GM12878 (cell line): ENCODE measurements around the gene IL32. TPM values are rescaled to one million over a fixed set of nuclear protein-coding genes. Genes with fewer than 3 reads are reported as not detected.

Experiments used
- ASH2L ChIP-seq: fragments of 300-600, 200-600 bp; sonication (generic); IDR thresholded peaks from 2 replicates; pipeline ENCODE4 v1.6.1; 2017; ENCODE audit warnings: low read depth, mild to moderate bottlenecking, borderline replicate concordance
- CREM ChIP-seq: IDR thresholded peaks from 2 replicates; pipeline ENCODE4 v1.6.1; 2014; ENCODE audit warnings: antibody characterized with exemption, low read depth
- CTCF ChIP-seq, 3 experiments: IDR thresholded peaks in 2 of 3; conservative IDR thresholded peaks in 1 of 3; 2 replicates each; pipeline ENCODE4 v1.5.1; 2011; ENCODE audit warnings: low read depth in 3 of 3, low read length in 3 of 3, mild to moderate bottlenecking in 3 of 3, control low read depth in 2 of 3, moderate library complexity in 2 of 3, inconsistent platforms in 1 of 3, mixed read lengths in 1 of 3; ENCODE audit not compliant: control insufficient read depth in 2 of 3, insufficient read depth in 1 of 3; ENCODE audit errors: extremely low read depth in 1 of 3
- ELK1 ChIP-seq: IDR thresholded peaks from 2 replicates; pipeline ENCODE4 v1.6.1; 2012; ENCODE audit warnings: low read depth, low read length, improper control_type of control experiment
- FOS ChIP-seq: IDR thresholded peaks from 3 replicates; pipeline ENCODE4 v1.6.1; 2011; ENCODE audit warnings: borderline replicate concordance; ENCODE audit not compliant: insufficient read length; ENCODE audit errors: extremely low read depth
- IKZF2 ChIP-seq, 2 experiments: fragments of 450-650 bp; IDR thresholded peaks; 2 replicates each; pipeline ENCODE4 v1.6.1; 2017; ENCODE audit warnings: mild to moderate bottlenecking in 2 of 2, moderate library complexity in 2 of 2
- JUNB ChIP-seq: IDR thresholded peaks from 2 replicates; pipeline ENCODE4 v1.6.1; 2016; ENCODE audit warnings: antibody characterized with exemption, mild to moderate bottlenecking
- NFYA ChIP-seq: IDR thresholded peaks from 2 replicates; pipeline ENCODE4 v1.6.1; 2011; ENCODE audit warnings: low read depth, mild to moderate bottlenecking, low read length, improper control_type of control experiment, borderline replicate concordance
- PBX3 ChIP-seq: IDR thresholded peaks from 2 replicates; pipeline ENCODE4 v1.6.1; 2011; ENCODE audit warnings: mild to moderate bottlenecking, low read depth, low read length, moderate library complexity; ENCODE audit not compliant: insufficient replicate concordance
- TCF12 ChIP-seq: IDR thresholded peaks from 2 replicates; pipeline ENCODE4 v1.6.1; 2011; ENCODE audit warnings: low read depth, mild to moderate bottlenecking, low read length
- TCF7 ChIP-seq: IDR thresholded peaks from 2 replicates; pipeline ENCODE4 v1.6.1; 2014; ENCODE audit warnings: antibody characterized with exemption, borderline replicate concordance
- ZBTB33 ChIP-seq: fragments of 450-650 bp; IDR thresholded peaks from 2 replicates; pipeline ENCODE4 v1.6.1; 2017; ENCODE audit warnings: mild to moderate bottlenecking
- polyA plus RNA-seq, 11 experiments: library from polyadenylated mRNA; depleted of rRNA in 4 of 11; unstranded in 6 of 11; stranded (reverse) in 5 of 11; fragments of >200 nt; fragmentation: Nextera tagmentation in 4 of 11; fragmentation: Illumina TruSeq in 1 of 11; extraction: Ambion mirVana in 4 of 11; extraction: Trizol in 1 of 11; gene quantifications; 1 replicate in 1 of 11; 2 replicates in 10 of 11; pipeline versions ENCODE4 v1.2.1 to v1.2.3, GENCODE V29; 2011 to 2016; ENCODE audit warnings: inconsistent platforms in 2 of 11, missing spikeins in 2 of 11, low read depth in 1 of 11
- total RNA-seq, 4 experiments: library from RNA; depleted of rRNA in 3 of 4; stranded (reverse); fragments of >200 nt in 3 of 4; fragmentation: Illumina TruSeq in 1 of 4; extraction: Trizol in 1 of 4; gene quantifications; 2 replicates each; pipeline versions ENCODE4 v1.2.1 to v1.2.3, GENCODE V29; 2013 to 2021

Gene IL32
- total and polyA plus RNA-seq, 10 of the 15 experiments (the other 5 are each of a cell fraction or from before 2014, with no cell fraction given): 27.0 to 122 (median 55.8) TPM

GRCh38 chr16:3063625-3064386 is 1.6 kb upstream of the IL32 start (continued):
- TF ChIP-seq CTCF (IDR thresholded peaks at IDR 0.05 in 2 of 3, conservative IDR thresholded peaks at IDR 0.05 in 1 of 3; ENCODE audit: control insufficient read depth in 2 of 3, extremely low read depth in 1 of 3, insufficient read depth in 1 of 3, low read depth in 3 of 3, low read length in 3 of 3): no peak
- no peak for TF ChIP-seq TCF7
- no peak for TF ChIP-seq PBX3
- TF ChIP-seq CREM: no peak
- no peak for TF ChIP-seq ASH2L
- no peak for TF ChIP-seq TCF12
- no peak for TF ChIP-seq ZBTB33
- TF ChIP-seq IKZF2 (IDR thresholded peaks at IDR 0.05): no peak
- TF ChIP-seq ELK1: no peak
- TF ChIP-seq JUNB: no peak
- no peak for TF ChIP-seq NFYA
- TF ChIP-seq FOS: no peak
